GM19025 (cell line): ENCODE results near the gene SEMA3C.
"Not testable (repeated sequence)": the region's sequence is repeated elsewhere in the genome, so short reads cannot be mapped to it uniquely, and the experiment has no call there.

Experiments used
- ATAC-seq: cut with Tn5 transposase; IDR thresholded peaks from one replicate; pipeline ENCODE4 v1.9.1; 2021; ENCODE audit warnings: mild to moderate bottlenecking, low read depth, moderate library complexity; ENCODE audit not compliant: unreplicated experiment

The SEMA3C gene

GRCh38 chr7:80929619-80930018, 10.8 kb upstream of the SEMA3C start:
- no peak for ATAC-seq

- not testable (repeated sequence) for ATAC-seq
Measured at GRCh38 chr7:80926955-80927354, 8.1 kb upstream of the SEMA3C start.

GRCh38 chr7:80924090-80924489, 5.2 kb upstream of the SEMA3C start:
- ATAC-seq: no peak

GRCh38 chr7:80923211-80923612, 4.4 kb upstream of the SEMA3C start:
- ATAC-seq: no peak

- no peak for ATAC-seq
Measured at GRCh38 chr7:80922253-80923049, 3.6 kb upstream of the SEMA3C start.

GRCh38 chr7:80921130-80921529, 2.3 kb upstream of the SEMA3C start:
- ATAC-seq: no peak

- no peak for ATAC-seq
Measured at GRCh38 chr7:80918399-80918798, 452 bp downstream of the SEMA3C start.

GRCh38 chr7:80916770-80917741, 1.8 kb downstream of the SEMA3C start:
- no peak for ATAC-seq

GRCh38 chr7:80910228-80910627, 8.6 kb downstream of the SEMA3C start:
- no peak for ATAC-seq

- ATAC-seq: no peak
Measured at GRCh38 chr7:80908360-80908797, 10.5 kb downstream of the SEMA3C start.

GRCh38 chr7:80907612-80908011, 11.2 kb downstream of the SEMA3C start:
- no peak for ATAC-seq

- no peak for ATAC-seq
Measured at GRCh38 chr7:80907141-80907601, 11.7 kb downstream of the SEMA3C start.

- ATAC-seq: no peak
Measured at GRCh38 chr7:80905334-80905733, 13.5 kb downstream of the SEMA3C start.

- ATAC-seq: no peak
Measured at GRCh38 chr7:80902716-80903308, 16.0 kb downstream of the SEMA3C start.

GRCh38 chr7:80902019-80902418, 16.8 kb downstream of the SEMA3C start:
- ATAC-seq: no peak

- ATAC-seq: no peak
Measured at GRCh38 chr7:80900583-80901576, 18.0 kb downstream of the SEMA3C start.

- ATAC-seq: no peak
Measured at GRCh38 chr7:80896906-80897598, 21.8 kb downstream of the SEMA3C start.

GRCh38 chr7:80895056-80895455, 23.8 kb downstream of the SEMA3C start:
- ATAC-seq: no peak

GRCh38 chr7:80891259-80891544, 27.6 kb downstream of the SEMA3C start:
- no peak for ATAC-seq
